NCI-H748 (cell line): ENCODE data around the gene AP5Z1.

Source experiments
- DNase-seq: peaks from one replicate; lab custom pipeline; 2025; ENCODE audit not compliant: unreplicated experiment; lab: John Stamatoyannopoulos, UW

The AP5Z1 gene

GRCh38 chr7:4837803-4838625 lies 62.6 kb downstream of the AP5Z1 start:
- peak; percentile 60 for DNase-seq

- DNase-seq, result no peak
These were observed 63.4 kb downstream of the AP5Z1 start for GRCh38 chr7:4838626-4839334.

GRCh38 chr7:4840079-4840501 lies 64.7 kb downstream of the AP5Z1 start:
- no peak for DNase-seq
